Measurements from ENCODE around the gene LRP8.

LRP8 gene

GRCh38 chr1:53315456-53316423 is 12.1 kb downstream of the LRP8 start:
- no peaks in the 10 kb centered on the region for H3K27me3 ChIP-seq (ENCODE audit: control insufficient read depth in 5 of 5, insufficient read depth in 4 of 5, low read length in 5 of 5)
- H3K27ac ChIP-seq (ENCODE audit: low read depth, low read length), result no peak overlapping the region
- H3K9ac ChIP-seq (ENCODE audit: low read length in 5 of 5), result no peak overlapping the region
- H3K36me3 ChIP-seq (ENCODE audit: control insufficient read depth in 5 of 5, insufficient read depth in 5 of 5, low read length in 5 of 5), result no peaks in the 10 kb centered on the region
- H3K4me1 ChIP-seq (ENCODE audit: control insufficient read depth in 5 of 5, insufficient read depth in 5 of 5, low read length in 5 of 5), result no peaks in the 10 kb centered on the region
- H3K4me3 ChIP-seq (ENCODE audit: low read depth in 1 of 5, low read length in 5 of 5), result no peak overlapping the region
- H3K9me3 ChIP-seq (ENCODE audit: control insufficient read depth in 5 of 5, low read length in 5 of 5), result no peaks in the 10 kb centered on the region

- Histone ChIP-seq H3K9ac (ENCODE audit: low read length in 5 of 5) (no peak overlapping the region), H3K27ac (ENCODE audit: low read depth, low read length) (no peak overlapping the region), H3K4me3 (ENCODE audit: low read depth in 1 of 5, low read length in 5 of 5) (no peak overlapping the region), H3K36me3 (ENCODE audit: control insufficient read depth in 5 of 5, insufficient read depth in 5 of 5, low read length in 5 of 5) (no peaks in the 10 kb centered on the region), H3K9me3 (ENCODE audit: control insufficient read depth in 5 of 5, low read length in 5 of 5) (no peaks in the 10 kb centered on the region), H3K4me1 (ENCODE audit: control insufficient read depth in 5 of 5, insufficient read depth in 5 of 5, low read length in 5 of 5) (no peaks in the 10 kb centered on the region), H3K27me3 (ENCODE audit: control insufficient read depth in 5 of 5, insufficient read depth in 4 of 5, low read length in 5 of 5) (no peaks in the 10 kb centered on the region)
Observed at GRCh38 chr1:53315046-53315445, 12.8 kb downstream of the LRP8 start.

DNA sequence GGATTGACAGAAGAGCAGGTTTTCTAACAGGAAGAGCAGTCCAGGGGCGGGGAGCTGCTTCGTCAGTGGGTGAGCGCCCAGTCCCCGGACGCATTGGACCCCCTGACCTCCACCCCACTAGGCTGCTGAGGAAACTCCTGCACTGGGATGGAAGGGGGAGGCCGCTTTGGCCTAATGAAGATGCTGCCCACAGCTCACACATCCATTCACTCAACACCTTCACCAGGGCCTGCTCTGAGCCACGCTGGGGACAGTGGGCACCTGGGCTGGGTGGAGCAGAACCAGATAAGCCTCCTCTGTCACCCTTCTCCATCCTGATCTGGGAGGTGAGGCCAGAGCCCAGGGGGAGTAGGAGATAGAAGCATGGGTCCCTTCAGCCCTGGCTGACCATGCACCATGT is 13.3 kb downstream of the LRP8 start:
- no peaks in the 10 kb centered on the region for H3K9me3 ChIP-seq (ENCODE audit: control insufficient read depth in 5 of 5, low read length in 5 of 5)
- H3K27ac ChIP-seq (ENCODE audit: low read depth, low read length), result no peak overlapping the region
- no peak overlapping the region for H3K4me3 ChIP-seq (ENCODE audit: low read depth in 1 of 5, low read length in 5 of 5)

GRCh38 chr1:53314096-53314495 is 13.8 kb downstream of the LRP8 start:
- Histone ChIP-seq H3K27ac (ENCODE audit: low read depth, low read length) (no peak overlapping the region), H3K9me3 (ENCODE audit: control insufficient read depth in 5 of 5, low read length in 5 of 5) (no peaks in the 10 kb centered on the region), H3K9ac (ENCODE audit: low read length in 5 of 5) (no peak overlapping the region), H3K4me3 (ENCODE audit: low read depth in 1 of 5, low read length in 5 of 5) (no peak overlapping the region), H3K27me3 (ENCODE audit: control insufficient read depth in 5 of 5, insufficient read depth in 4 of 5, low read length in 5 of 5) (no peaks in the 10 kb centered on the region), H3K4me1 (ENCODE audit: control insufficient read depth in 5 of 5, insufficient read depth in 5 of 5, low read length in 5 of 5) (no peaks in the 10 kb centered on the region), H3K36me3 (ENCODE audit: control insufficient read depth in 5 of 5, insufficient read depth in 5 of 5, low read length in 5 of 5) (no peaks in the 10 kb centered on the region)

More for the DNA sequence above, 13.3 kb downstream of the LRP8 start:
- Histone ChIP-seq H3K9ac (ENCODE audit: low read length in 5 of 5) (no peak overlapping the region), H3K36me3 (ENCODE audit: control insufficient read depth in 5 of 5, insufficient read depth in 5 of 5, low read length in 5 of 5) (no peaks in the 10 kb centered on the region), H3K4me1 (ENCODE audit: control insufficient read depth in 5 of 5, insufficient read depth in 5 of 5, low read length in 5 of 5) (no peaks in the 10 kb centered on the region), H3K27me3 (ENCODE audit: control insufficient read depth in 5 of 5, insufficient read depth in 4 of 5, low read length in 5 of 5) (no peaks in the 10 kb centered on the region)

DNA sequence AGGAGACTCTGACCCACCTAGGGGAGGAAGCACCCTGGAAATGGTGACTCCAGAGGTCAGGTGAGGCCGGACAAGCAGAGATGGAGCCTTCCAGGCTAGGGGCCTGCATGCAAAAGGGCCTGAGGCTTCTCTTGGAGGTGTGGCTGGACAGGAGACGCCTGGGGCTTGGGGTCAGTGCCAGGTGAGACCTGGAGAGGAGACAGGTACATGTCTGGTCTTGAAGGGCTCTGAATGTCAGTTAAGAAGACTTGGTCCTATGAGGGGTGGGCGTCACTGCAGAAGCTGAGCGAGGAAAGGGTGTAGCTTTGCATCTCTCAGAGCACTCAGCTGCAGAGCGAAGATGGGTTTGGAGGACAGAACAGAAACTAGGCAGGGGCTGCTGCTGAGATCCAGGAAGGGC is 14.3 kb downstream of the LRP8 start:
- Histone ChIP-seq H3K27me3 (ENCODE audit: control insufficient read depth in 5 of 5, insufficient read depth in 4 of 5, low read length in 5 of 5) (no peaks in the 10 kb centered on the region), H3K4me1 (ENCODE audit: control insufficient read depth in 5 of 5, insufficient read depth in 5 of 5, low read length in 5 of 5) (no peaks in the 10 kb centered on the region), H3K36me3 (ENCODE audit: control insufficient read depth in 5 of 5, insufficient read depth in 5 of 5, low read length in 5 of 5) (no peaks in the 10 kb centered on the region), H3K9me3 (ENCODE audit: control insufficient read depth in 5 of 5, low read length in 5 of 5) (no peaks in the 10 kb centered on the region), H3K9ac (ENCODE audit: low read length in 5 of 5) (no peak overlapping the region), H3K4me3 (ENCODE audit: low read depth in 1 of 5, low read length in 5 of 5) (no peak overlapping the region), H3K27ac (ENCODE audit: low read depth, low read length) (no peak overlapping the region)

DNA sequence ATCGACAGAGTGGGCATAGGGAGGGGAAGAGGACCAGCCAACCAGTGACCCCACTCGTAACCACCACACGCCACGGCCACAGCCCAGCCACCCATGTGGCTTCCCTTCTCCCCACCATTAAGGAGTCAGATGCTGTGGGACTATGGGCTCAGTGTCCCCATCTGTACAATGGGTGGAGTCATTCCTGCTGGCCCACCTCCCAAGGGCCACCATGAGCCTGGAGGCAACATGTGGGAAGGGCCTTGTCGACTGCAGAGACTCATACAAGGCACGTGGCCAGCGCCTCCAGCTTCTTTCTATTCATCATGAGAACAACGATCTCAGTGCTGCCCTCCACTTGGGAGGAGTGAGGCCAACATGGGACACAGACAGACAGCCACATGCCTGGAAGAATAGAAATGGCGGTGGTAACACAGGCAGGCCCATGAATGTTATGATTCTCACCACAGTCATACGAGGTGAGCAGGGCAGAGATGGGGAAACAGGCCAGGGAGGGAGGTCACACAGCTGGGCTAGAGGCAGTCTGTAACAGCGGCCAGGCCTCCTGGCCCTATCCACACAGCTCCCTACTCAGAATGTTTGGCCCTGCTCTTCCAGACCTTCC is 16.1 kb downstream of the LRP8 start:
- no peak overlapping the region for H3K4me3 ChIP-seq (ENCODE audit: low read depth in 1 of 5, low read length in 5 of 5)
- no peaks in the 10 kb centered on the region for H3K36me3 ChIP-seq (ENCODE audit: control insufficient read depth in 5 of 5, insufficient read depth in 5 of 5, low read length in 5 of 5)
- H3K27me3 ChIP-seq (ENCODE audit: control insufficient read depth in 5 of 5, insufficient read depth in 4 of 5, low read length in 5 of 5), result no peaks in the 10 kb centered on the region
- H3K9me3 ChIP-seq (ENCODE audit: control insufficient read depth in 5 of 5, low read length in 5 of 5), result no peaks in the 10 kb centered on the region
- no peak overlapping the region for H3K9ac ChIP-seq (ENCODE audit: low read length in 5 of 5)
- H3K27ac ChIP-seq (ENCODE audit: low read depth, low read length), result no peak overlapping the region
- H3K4me1 ChIP-seq (ENCODE audit: control insufficient read depth in 5 of 5, insufficient read depth in 5 of 5, low read length in 5 of 5), result no peaks in the 10 kb centered on the region

DNA sequence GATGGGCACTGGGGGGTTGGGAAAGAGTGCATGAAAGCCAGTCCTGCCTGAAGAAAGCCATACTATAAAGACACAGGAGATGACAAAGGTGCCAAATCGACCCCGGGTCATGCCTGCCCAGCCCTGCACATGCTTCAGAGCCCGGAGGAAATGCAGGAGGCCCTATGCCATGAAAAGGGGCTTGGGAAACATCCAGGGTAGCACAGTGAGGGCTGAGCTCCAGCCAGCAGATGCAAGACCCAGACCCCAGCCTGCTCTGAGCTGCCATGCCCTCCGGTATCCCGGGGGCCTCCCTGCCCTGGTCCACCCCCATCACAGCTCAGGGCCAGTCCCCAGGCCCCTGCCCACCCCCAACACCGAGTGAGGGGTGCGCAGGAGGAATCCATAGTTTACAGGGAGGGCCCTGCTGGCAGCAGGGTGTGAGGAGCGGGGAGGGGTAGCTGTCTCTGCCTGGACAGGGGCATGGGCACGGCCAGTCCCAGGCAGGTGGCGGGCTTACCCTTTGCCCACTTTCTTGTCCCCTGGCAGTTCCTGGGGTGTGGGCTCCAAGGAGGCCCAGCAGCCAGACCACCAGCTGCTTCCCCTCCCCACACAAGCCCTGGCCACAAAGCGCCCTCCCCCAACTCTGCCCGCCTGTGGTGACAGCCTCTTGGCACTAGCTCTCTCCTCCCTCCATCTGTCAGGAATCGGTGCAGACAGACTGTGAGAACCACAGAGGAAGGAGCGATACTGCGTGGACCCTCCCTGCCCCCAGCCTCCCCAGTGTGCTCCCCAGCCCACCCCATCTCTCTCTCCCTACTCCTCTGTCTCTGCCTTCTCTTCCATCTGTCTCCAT is 16.8 kb downstream of the LRP8 start:
- H3K4me3 ChIP-seq (ENCODE audit: low read depth in 1 of 5, low read length in 5 of 5), result no peak overlapping the region

GRCh38 chr1:53309802-53310201 is 18.1 kb downstream of the LRP8 start:
- no peaks in the 10 kb centered on the region for H3K36me3 ChIP-seq (ENCODE audit: control insufficient read depth in 5 of 5, insufficient read depth in 5 of 5, low read length in 5 of 5)
- H3K27ac ChIP-seq (ENCODE audit: low read depth, low read length), result no peak overlapping the region
- no peaks in the 10 kb centered on the region for H3K27me3 ChIP-seq (ENCODE audit: control insufficient read depth in 5 of 5, insufficient read depth in 4 of 5, low read length in 5 of 5)
- H3K4me3 ChIP-seq (ENCODE audit: low read depth in 1 of 5, low read length in 5 of 5), result no peak overlapping the region
- no peaks in the 10 kb centered on the region for H3K9me3 ChIP-seq (ENCODE audit: control insufficient read depth in 5 of 5, low read length in 5 of 5)
- no peak overlapping the region for H3K9ac ChIP-seq (ENCODE audit: low read length in 5 of 5)
- H3K4me1 ChIP-seq (ENCODE audit: control insufficient read depth in 5 of 5, insufficient read depth in 5 of 5, low read length in 5 of 5), result peaks cover 0 to 5% (median 0%) of the 10 kb centered on the region in 5 donors

More for the DNA sequence above, 16.8 kb downstream of the LRP8 start:
- Histone ChIP-seq H3K36me3 (ENCODE audit: control insufficient read depth in 5 of 5, insufficient read depth in 5 of 5, low read length in 5 of 5) (no peaks in the 10 kb centered on the region), H3K4me1 (ENCODE audit: control insufficient read depth in 5 of 5, insufficient read depth in 5 of 5, low read length in 5 of 5) (no peaks in the 10 kb centered on the region), H3K27me3 (ENCODE audit: control insufficient read depth in 5 of 5, insufficient read depth in 4 of 5, low read length in 5 of 5) (no peaks in the 10 kb centered on the region), H3K9ac (ENCODE audit: low read length in 5 of 5) (no peak overlapping the region), H3K27ac (ENCODE audit: low read depth, low read length) (no peak overlapping the region), H3K9me3 (ENCODE audit: control insufficient read depth in 5 of 5, low read length in 5 of 5) (no peaks in the 10 kb centered on the region)

DNA sequence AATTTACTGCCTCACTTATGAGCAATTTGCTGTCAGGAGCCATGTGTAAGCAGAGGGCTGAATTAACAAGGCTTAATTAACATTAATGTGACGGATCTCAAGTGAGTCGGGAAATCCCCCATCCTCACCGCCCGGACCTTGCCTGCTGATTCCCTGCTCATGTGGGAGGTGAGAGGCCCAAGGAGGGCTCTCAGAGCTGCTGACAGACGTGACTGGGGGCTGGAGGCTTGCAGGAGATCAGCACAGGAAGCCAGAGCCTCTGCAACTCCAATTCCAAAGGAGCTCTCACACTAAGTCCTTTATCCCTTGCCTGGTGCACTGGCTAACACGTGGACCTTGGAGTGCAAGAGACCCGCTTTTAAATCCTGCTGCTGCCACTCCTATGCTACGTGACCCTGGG is 19.4 kb downstream of the LRP8 start:
- Histone ChIP-seq H3K4me3 (ENCODE audit: low read depth in 1 of 5, low read length in 5 of 5) (no peak overlapping the region), H3K9ac (ENCODE audit: low read length in 5 of 5) (no peak overlapping the region), H3K4me1 (ENCODE audit: control insufficient read depth in 5 of 5, insufficient read depth in 5 of 5, low read length in 5 of 5) (peaks cover 0 to 5% (median 0%) of the 10 kb centered on the region in 5 donors), H3K9me3 (ENCODE audit: control insufficient read depth in 5 of 5, low read length in 5 of 5) (no peaks in the 10 kb centered on the region), H3K27me3 (ENCODE audit: control insufficient read depth in 5 of 5, insufficient read depth in 4 of 5, low read length in 5 of 5) (no peaks in the 10 kb centered on the region), H3K27ac (ENCODE audit: low read depth, low read length) (no peak overlapping the region), H3K36me3 (ENCODE audit: control insufficient read depth in 5 of 5, insufficient read depth in 5 of 5, low read length in 5 of 5) (no peaks in the 10 kb centered on the region)

DNA sequence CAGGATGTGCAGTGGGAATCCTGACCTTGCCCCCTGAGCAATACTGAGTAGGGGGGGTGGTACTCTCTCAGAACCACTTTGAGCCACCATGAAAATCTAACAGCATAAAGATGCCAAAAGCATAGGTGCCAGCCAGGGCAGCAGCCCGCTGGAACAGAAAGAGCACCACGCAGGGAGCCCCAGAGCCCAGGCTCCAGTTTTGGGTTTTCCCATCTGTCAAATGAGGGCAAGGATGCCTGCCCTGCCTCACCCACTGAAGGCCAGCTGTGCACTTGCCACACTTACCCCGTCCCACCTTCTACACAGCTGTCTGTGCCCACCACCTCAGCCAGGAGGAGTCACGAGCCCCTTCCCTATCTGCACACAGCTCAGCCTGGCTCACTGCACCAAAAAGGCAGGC is 20.8 kb downstream of the LRP8 start:
- Histone ChIP-seq H3K4me3 (ENCODE audit: low read depth in 1 of 5, low read length in 5 of 5) (no peak overlapping the region), H3K4me1 (ENCODE audit: control insufficient read depth in 5 of 5, insufficient read depth in 5 of 5, low read length in 5 of 5) (peaks cover 0 to 5% (median 0%) of the 10 kb centered on the region in 5 donors), H3K36me3 (ENCODE audit: control insufficient read depth in 5 of 5, insufficient read depth in 5 of 5, low read length in 5 of 5) (no peaks in the 10 kb centered on the region), H3K9ac (ENCODE audit: low read length in 5 of 5) (no peak overlapping the region), H3K9me3 (ENCODE audit: control insufficient read depth in 5 of 5, low read length in 5 of 5) (no peaks in the 10 kb centered on the region), H3K27ac (ENCODE audit: low read depth, low read length) (no peak overlapping the region), H3K27me3 (ENCODE audit: control insufficient read depth in 5 of 5, insufficient read depth in 4 of 5, low read length in 5 of 5) (no peaks in the 10 kb centered on the region)

All from subcutaneous abdominal adipose tissue (tissue), 5 donors.